ENCODE measurements around the gene SYNE3.

SYNE3 gene

GRCh38 chr14:95540236-95540855 lies 23.9 kb upstream of the SYNE3 start:
- no peak for DNase-seq

DNA sequence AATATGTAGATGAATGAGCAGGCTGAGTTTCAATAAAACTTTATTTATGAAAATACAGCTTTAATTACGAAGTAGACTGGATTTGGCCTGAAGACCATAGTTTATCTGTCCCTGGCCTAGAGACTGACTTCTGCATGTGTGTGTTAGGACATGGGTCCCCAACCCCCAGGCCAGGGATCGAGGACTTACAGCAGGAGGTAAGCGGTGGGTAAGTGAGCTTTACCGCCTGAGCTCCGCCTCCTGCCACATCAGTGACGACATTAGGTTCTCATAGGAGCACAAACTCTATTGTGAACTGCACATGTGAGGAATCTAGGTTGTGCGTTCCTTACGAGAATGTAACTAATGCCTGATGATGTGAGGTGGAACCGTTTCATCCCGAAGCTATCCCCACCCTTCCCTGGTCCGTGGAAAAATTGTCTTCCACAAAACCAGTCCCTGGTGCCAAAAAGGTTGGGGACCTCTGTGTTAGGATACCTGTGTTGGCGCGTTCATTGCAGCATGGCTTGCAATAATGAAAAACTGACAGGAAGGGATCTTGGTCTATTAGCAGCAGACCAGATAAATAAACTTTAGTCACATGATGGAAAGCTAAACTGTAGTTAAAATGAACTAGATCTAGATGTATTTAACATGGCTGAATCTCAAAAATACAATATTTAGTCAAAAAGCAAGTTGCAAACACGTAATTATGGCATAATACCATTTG lies 22.5 kb upstream of the SYNE3 start:
- no peak for DNase-seq

DNA sequence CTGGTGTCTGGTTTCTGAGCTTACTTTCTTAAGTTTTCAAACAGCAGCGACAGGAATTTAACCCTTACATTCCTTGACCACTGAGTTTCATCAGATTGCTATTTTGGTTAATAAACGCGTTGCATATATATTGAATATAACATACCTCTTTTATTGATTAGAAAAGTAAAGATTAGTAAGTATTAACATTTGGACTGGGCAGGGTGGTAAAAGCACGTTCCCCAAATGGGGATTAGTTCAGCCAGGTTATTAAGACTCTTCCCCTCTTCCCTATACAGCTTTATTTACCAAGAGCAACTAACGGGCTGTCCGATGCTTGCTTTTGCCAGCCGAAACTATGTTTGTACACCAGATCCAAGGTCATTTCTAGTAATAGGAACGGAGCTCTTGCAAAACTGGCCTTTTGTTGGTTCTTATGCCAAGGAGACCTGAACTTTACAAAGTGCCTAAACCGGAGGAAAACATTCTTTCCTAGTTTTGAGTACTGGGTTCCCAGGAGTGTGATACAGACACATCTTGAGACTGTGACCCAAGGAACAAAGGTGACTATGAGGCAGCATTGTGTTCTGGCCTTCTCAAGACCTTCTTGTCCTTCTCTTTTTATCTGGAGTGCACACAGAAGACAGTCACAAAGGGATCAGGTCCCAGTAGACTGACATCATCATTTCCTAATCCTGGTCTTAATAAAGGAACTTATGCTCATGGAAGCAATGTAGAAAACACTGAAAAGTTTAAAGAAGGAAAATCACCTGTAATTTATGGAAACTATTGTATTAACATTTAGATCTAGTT lies 21.0 kb upstream of the SYNE3 start:
- no peak for DNase-seq

DNA sequence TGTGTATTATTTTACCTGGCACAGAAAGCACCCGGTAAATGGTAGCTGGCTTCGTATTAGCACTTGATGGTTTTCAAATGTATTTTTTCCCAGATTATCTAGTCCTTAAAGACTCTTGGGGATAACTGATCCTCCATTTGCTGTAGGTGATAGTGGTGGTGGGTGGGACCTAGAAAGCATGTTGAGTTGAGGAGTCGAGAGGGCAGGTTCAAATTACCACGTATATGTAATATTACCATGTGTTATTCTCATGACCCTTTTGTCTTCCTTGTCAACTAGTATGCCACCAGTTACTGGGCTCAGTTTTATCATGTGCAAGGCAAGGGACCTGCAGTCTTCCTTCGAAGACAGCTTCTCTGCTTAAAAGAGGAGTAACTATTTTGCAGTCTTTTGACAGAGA lies 20.2 kb upstream of the SYNE3 start:
- no peak for DNase-seq

DNA sequence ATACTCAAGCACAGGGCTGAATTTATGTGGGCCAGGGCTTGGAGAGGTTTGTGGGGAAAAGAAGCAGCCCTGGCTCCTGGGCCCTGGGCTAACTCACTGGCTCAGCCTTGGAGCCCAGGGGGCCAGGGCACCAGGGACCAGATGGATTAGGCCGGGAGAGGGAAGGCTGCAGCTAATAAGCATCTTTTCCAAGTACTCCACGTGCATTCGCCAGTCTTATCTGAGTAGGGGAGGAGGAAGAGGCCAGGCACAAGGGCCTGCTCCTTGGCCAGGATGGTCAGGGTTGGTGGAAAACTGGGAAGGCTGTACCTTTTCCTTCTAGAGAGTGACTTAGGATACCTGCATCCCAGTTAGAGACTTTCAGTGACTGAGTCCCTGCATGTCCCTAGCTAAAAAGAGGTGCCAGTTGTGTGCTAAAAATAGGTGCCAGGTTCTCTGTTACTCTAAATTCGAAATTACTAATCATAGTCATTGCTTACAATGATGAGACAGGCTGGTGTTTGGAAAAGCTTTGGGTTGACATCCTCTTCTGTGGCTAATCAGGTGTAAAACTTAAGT lies 19.7 kb upstream of the SYNE3 start:
- no peak for DNase-seq

DNA sequence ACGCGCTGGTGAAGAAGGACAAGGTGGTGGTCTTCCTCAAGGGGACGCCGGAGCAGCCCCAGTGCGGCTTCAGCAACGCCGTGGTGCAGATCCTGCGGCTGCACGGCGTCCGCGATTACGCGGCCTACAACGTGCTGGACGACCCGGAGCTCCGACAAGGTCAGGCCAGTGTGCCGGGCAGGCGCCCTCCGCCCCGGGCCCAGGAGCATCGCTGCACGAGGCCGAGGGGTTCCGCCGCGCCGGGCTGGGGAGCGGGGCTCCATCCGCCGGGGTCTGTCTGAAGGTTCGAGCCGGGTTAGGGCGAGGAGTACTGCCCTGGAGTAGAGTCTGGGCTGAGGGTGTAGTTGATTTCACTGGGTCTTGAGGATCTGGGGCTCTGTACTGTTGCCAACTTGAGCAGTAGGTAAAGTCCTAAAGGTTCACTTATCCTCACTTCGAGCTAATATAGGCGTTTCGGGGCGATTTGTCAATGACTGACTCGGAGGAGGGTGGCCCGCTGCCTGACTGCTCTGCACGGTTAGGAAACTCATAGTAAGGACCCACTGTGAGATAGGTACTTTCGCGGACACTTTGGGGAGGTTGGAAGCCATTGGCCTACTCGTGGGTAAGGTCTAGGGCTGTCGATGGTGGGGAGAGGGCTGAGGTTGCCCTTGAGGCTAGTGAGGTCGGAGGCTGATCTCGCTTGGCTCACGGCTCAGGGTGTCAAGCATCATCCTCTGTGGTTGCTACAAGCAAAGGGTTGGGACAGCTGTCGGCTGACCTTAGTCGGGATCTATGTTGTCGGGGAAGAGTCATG lies 19.0 kb upstream of the SYNE3 start:
- no peak for DNase-seq

GRCh38 chr14:95534299-95535225 lies 18.1 kb upstream of the SYNE3 start, which contains the start of gene GLRX5:
Gene GLRX5, plus strand, starts transcription at chr14:95535050. Its CDS starts 40 bp downstream, at chr14:95535090.
- peak; percentile 99 for DNase-seq

- no peak for DNase-seq
These were observed 17.4 kb upstream of the SYNE3 start for GRCh38 chr14:95533822-95534221.

- peak; percentile 32 for DNase-seq
These were observed 17.0 kb upstream of the SYNE3 start for GRCh38 chr14:95533391-95533821.

DNA sequence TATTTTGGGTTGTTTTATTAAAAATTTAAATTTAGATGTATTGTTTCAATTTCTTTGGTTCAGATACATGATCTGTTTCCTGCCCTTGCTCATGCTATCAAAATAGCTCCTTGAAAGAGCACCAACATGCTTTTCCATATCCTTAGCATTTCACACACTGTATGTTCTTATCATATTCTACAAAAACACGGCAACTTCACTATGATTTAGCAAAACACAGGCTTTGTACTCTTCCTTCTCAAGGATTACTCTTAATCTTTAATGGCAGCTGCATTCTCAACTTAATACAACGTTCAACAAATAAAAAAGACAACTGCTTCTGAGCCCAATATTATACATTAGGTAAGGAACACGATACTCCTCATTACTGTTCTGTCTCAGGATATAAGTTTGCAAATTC lies 15.5 kb upstream of the SYNE3 start:
- DNase-seq: no peak

- no peak for DNase-seq
These were observed 15.0 kb upstream of the SYNE3 start for GRCh38 chr14:95531473-95531872.

- DNase-seq: no peak
These were observed 14.2 kb upstream of the SYNE3 start for GRCh38 chr14:95530473-95531276.

- DNase-seq: no peak
These were observed 12.8 kb upstream of the SYNE3 start for GRCh38 chr14:95529216-95529615.

- peak; percentile 65 for DNase-seq
These were observed 11.0 kb upstream of the SYNE3 start for GRCh38 chr14:95527387-95528002.

GRCh38 chr14:95526483-95527386 lies 10.3 kb upstream of the SYNE3 start:
- no peak for DNase-seq

GRCh38 chr14:95525999-95526398 lies 9.5 kb upstream of the SYNE3 start:
- no peak for DNase-seq

GRCh38 chr14:95524706-95525512 lies 8.5 kb upstream of the SYNE3 start:
- DNase-seq: no peak

DNA sequence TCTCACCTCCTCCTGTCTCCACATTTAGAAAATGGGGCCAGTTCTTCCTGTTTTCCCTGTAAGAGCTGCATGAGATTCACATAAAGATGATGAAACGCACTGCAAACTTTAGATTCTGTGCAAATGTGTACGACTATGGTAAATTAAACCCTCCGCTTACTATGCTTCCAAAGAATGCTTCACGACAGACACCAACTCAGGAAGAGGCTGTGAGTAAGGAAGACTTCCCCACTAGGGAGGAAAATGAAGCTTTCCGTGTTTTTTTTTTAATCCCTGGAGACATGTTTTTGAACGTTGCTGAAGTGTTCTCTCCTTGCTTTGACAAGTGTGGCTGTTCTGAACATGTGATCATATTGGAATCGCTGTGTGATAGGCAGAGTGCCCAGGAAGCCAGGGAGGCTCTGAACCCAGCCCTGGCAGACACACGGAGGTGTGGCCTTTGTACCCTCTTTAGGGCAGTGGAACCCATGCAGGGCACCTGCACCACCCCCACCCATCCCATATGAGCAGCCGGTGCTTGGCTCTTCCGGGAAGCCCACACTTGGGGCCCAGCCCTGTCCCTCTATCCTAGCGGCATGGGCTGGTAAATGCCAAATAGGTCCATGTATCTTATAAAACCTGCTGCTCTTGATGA lies 7.5 kb upstream of the SYNE3 start:
- DNase-seq: peak; percentile 55

All from stimulated activated CD4-positive, alpha-beta T cell treated with anti-CD3 and anti-CD28 coated beads, Interleukin-4, amount 100 ng/mL, for 24 hours (primary cell).